SU-DHL-6 (cell line): ENCODE data around the gene LRRN3.
A peak's percentile ranks its signal among the peaks of the same experiment; 100 is the strongest.

Experiments used
- H2AFZ ChIP-seq: fragments of 200-600 bp; sonication (generic); 2 replicates; pipeline ENCODE4 v1.6.1; 2014; ENCODE audit warnings: low read depth, mild to moderate bottlenecking, moderate library complexity, mixed read lengths, antibody characterized with exemption, low read length; ENCODE audit not compliant: severe bottlenecking
- H3F3A ChIP-seq: fragments of 200-600 bp; shearing (Covaris generic); 2 replicates; pipeline ENCODE4 v1.6.0; 2016; ENCODE audit warnings: antibody characterized with exemption, mild to moderate bottlenecking; ENCODE audit not compliant: insufficient read depth
- H3K27ac ChIP-seq: fragments of 200-600 bp; sonication (generic); 2 replicates; pipeline ENCODE4 v1.5.1; 2016; ENCODE audit warnings: low read depth, mild to moderate bottlenecking, low read length, moderate library complexity, mixed read lengths
- H3K27me3 ChIP-seq: fragments of 200-600 bp; sonication (generic), shearing (Covaris generic); 2 replicates; pipeline ENCODE4 v1.6.0; 2014; ENCODE audit warnings: mild to moderate bottlenecking, low read length
- H3K36me3 ChIP-seq: fragments of 200-600 bp; sonication (generic); 2 replicates; pipeline ENCODE4 v1.6.1; 2014; ENCODE audit warnings: mild to moderate bottlenecking, low read length, mixed read lengths
- H3K4me2 ChIP-seq: fragments of 300-600, 200-600 bp; shearing (Covaris generic), sonication (generic); 2 replicates; pipeline ENCODE4 v1.6.0; 2014; ENCODE audit warnings: low read length, low read depth, mild to moderate bottlenecking; ENCODE audit not compliant: poor library complexity, severe bottlenecking
- H3K4me3 ChIP-seq: fragments of 200-600 bp; sonication (generic); 2 replicates; pipeline ENCODE4 v1.5.1; 2014; ENCODE audit warnings: antibody characterized with exemption, low read length, mild to moderate bottlenecking, mixed read lengths; ENCODE audit not compliant: insufficient read depth, poor library complexity, severe bottlenecking
- H3K79me2 ChIP-seq: fragments of 200-600 bp; sonication (generic); 2 replicates; pipeline ENCODE4 v1.6.1; 2014; ENCODE audit warnings: mild to moderate bottlenecking, low read length, moderate library complexity; ENCODE audit not compliant: insufficient read depth
- H3K9ac ChIP-seq: fragments of 200-600 bp; sonication (generic); 2 replicates; pipeline ENCODE4 v1.7.0; 2014; ENCODE audit warnings: mild to moderate bottlenecking, low read length
- H3K9me2 ChIP-seq: fragments of 200-600 bp; sonication (generic); replicated peaks from 2 replicates; pipeline ENCODE4 v1.6.1; 2014; ENCODE audit warnings: low read length; ENCODE audit not compliant: insufficient read depth
- H3K9me3 ChIP-seq: fragments of 200-600 bp; sonication (generic); 2 replicates; pipeline ENCODE4 v1.6.1; 2014; ENCODE audit warnings: low read length, mixed read lengths; ENCODE audit not compliant: insufficient read depth
- H4K20me1 ChIP-seq: fragments of 200-600 bp; sonication (generic); 2 replicates; pipeline ENCODE4 v1.6.1; 2014; ENCODE audit warnings: low read depth, mild to moderate bottlenecking, antibody characterized with exemption, low read length, moderate library complexity, mixed read lengths
- CTCF ChIP-seq: fragments of 200-600 bp; sonication (generic); IDR thresholded peaks from one replicate; pipeline ENCODE4 v1.5.1; 2017; ENCODE audit warnings: antibody characterized with exemption, mild to moderate bottlenecking, low read length, moderate library complexity; ENCODE audit not compliant: insufficient read depth, poor library complexity, severe bottlenecking
- EZH2phosphoT487 ChIP-seq: fragments of 200-600 bp; sonication (generic), shearing (Covaris generic); conservative IDR thresholded peaks from 2 replicates; pipeline ENCODE4 v1.6.1; 2018; ENCODE audit warnings: mild to moderate bottlenecking, antibody characterized with exemption, low read length, moderate library complexity, mixed read lengths

The LRRN3 gene

GRCh38 chr7:111089822-111090426 is 1.0 kb upstream of the LRRN3 start:
- Histone ChIP-seq H3K9me2 (no peaks in the 10 kb centered on the region), H3K27ac (peak overlapping the region; percentile 89)
- peak; percentile 86 for TF ChIP-seq CTCF
- no peak for TF ChIP-seq EZH2phosphoT487

GRCh38 chr7:111091593-111092358 is 849 bp downstream of the LRRN3 start:
- Histone ChIP-seq H2AFZ (no peak overlapping the region), H3K79me2 (peaks cover 63% of the 10 kb centered on the region), H3K9me3 (no peaks in the 10 kb centered on the region), H3K4me3 (peak overlapping the region; percentile 77), H3K27ac (peak overlapping the region; percentile 89), H3F3A (peaks cover 53% of the 10 kb centered on the region), H3K36me3 (no peaks in the 10 kb centered on the region; the same call in none of the 2 replicates), H3K9ac (peak overlapping the region; percentile 74), H3K27me3 (no peaks in the 10 kb centered on the region), H3K9me2 (no peaks in the 10 kb centered on the region), H4K20me1 (no peaks in the 10 kb centered on the region), H3K4me2 (peak overlapping the region; percentile 79)
- TF ChIP-seq EZH2phosphoT487 (no peak), CTCF (no peak)

More at GRCh38 chr7:111089822-111090426, 1.0 kb upstream of the LRRN3 start:
- H3K9ac ChIP-seq = peak overlapping the region; percentile 74
- H3K36me3 ChIP-seq = no peaks in the 10 kb centered on the region; the same call in 1 of the 2 replicates
- H3F3A ChIP-seq = peaks cover 63% of the 10 kb centered on the region
- peaks cover 45% of the 10 kb centered on the region for H3K79me2 ChIP-seq
- H3K9me3 ChIP-seq = no peaks in the 10 kb centered on the region
- H3K27me3 ChIP-seq = no peaks in the 10 kb centered on the region
- no peaks in the 10 kb centered on the region for H4K20me1 ChIP-seq
- no peak overlapping the region for H2AFZ ChIP-seq
- peak overlapping the region; percentile 77 for H3K4me3 ChIP-seq
- peak overlapping the region; percentile 79 for H3K4me2 ChIP-seq

- Histone ChIP-seq H3K4me3 (peak overlapping the region; percentile 77), H3K79me2 (peaks cover 72% of the 10 kb centered on the region), H3K9ac (peak overlapping the region; percentile 74), H3K27me3 (no peaks in the 10 kb centered on the region), H4K20me1 (no peaks in the 10 kb centered on the region), H3K9me2 (no peaks in the 10 kb centered on the region), H2AFZ (no peak overlapping the region), H3K27ac (peak overlapping the region; percentile 89), H3K36me3 (peaks cover 7% of the 10 kb centered on the region), H3K9me3 (no peaks in the 10 kb centered on the region), H3F3A (peaks cover 56% of the 10 kb centered on the region), H3K4me2 (peak overlapping the region; percentile 79)
- TF ChIP-seq CTCF = no peak
Observed at GRCh38 chr7:111092406-111093236, 1.7 kb downstream of the LRRN3 start.
